GF-D8 (cell line): ENCODE measurements around the gene EMD.
A peak's percentile ranks its signal among the peaks of the same experiment; 100 is the strongest.

Experiments used
- DNase-seq: peaks from one replicate; lab custom pipeline; 2025; lab: John Stamatoyannopoulos, UW

The EMD gene

GRCh38 chrX:154355094-154355775, 23.9 kb upstream of the EMD start:
- DNase-seq = no peak

- no peak for DNase-seq
Observed at GRCh38 chrX:154355776-154356140, 23.3 kb upstream of the EMD start.

GRCh38 chrX:154356596-154356995, 22.5 kb upstream of the EMD start:
- DNase-seq = no peak

GRCh38 chrX:154357205-154357604, 21.9 kb upstream of the EMD start:
- no peak for DNase-seq

GRCh38 chrX:154358011-154358410, 21.1 kb upstream of the EMD start:
- DNase-seq = no peak

GRCh38 chrX:154358829-154359228, 20.3 kb upstream of the EMD start:
- DNase-seq = no peak

GRCh38 chrX:154359362-154360154, 19.5 kb upstream of the EMD start:
- DNase-seq = no peak

GRCh38 chrX:154360155-154360713, 18.9 kb upstream of the EMD start:
- DNase-seq = no peak

GRCh38 chrX:154362085-154362742, 16.9 kb upstream of the EMD start:
- no peak for DNase-seq

GRCh38 chrX:154363706-154364439, 15.2 kb upstream of the EMD start:
- DNase-seq = no peak

- no peak for DNase-seq
Observed at GRCh38 chrX:154365052-154365600, 14.0 kb upstream of the EMD start.

- no peak for DNase-seq
Observed at GRCh38 chrX:154365997-154366665, 13.0 kb upstream of the EMD start.

GRCh38 chrX:154366666-154367055, 12.4 kb upstream of the EMD start:
- no peak for DNase-seq

- DNase-seq = no peak
Observed at GRCh38 chrX:154367474-154368308, 11.4 kb upstream of the EMD start.

- DNase-seq = peak; percentile 85
Observed at GRCh38 chrX:154368630-154369448, 10.3 kb upstream of the EMD start.

GRCh38 chrX:154369449-154370299, 9.4 kb upstream of the EMD start:
- peak; percentile 52 for DNase-seq

GRCh38 chrX:154370300-154371016, 8.6 kb upstream of the EMD start:
- no peak for DNase-seq
